ENCODE data around the gene RBBP8. TPM values are rescaled to one million over a fixed set of nuclear protein-coding genes. Genes with fewer than 3 reads are reported as not detected.

Gene RBBP8
- total RNA-seq, 1 donor from 2014 or later = 30.4 TPM

- ATAC-seq = no peak
- DNase-seq = no peak
- Histone ChIP-seq H3K4me3 (no peak overlapping the region), H3K4me1 (no peaks in the 10 kb centered on the region), H3K27me3 (no peaks in the 10 kb centered on the region), H3K27ac (no peak overlapping the region), H3K9me3 (no peaks in the 10 kb centered on the region), H3K36me3 (no peaks in the 10 kb centered on the region)
- intact Hi-C loops (cut with DNase I) = no loop called here
- TF ChIP-seq CTCF (IDR thresholded peaks at IDR 0.05) = no peak
Measured at GRCh38 chr18:23065234-23065806, 132.2 kb downstream of the RBBP8 start.

- ATAC-seq = no peak
- H3K4me1 ChIP-seq = peaks cover 5% of the 10 kb centered on the region
- no peak overlapping the region for H3K4me3 ChIP-seq
- DNase-seq = no peak
- TF ChIP-seq CTCF (IDR thresholded peaks at IDR 0.05) = no peak
- no peaks in the 10 kb centered on the region for H3K9me3 ChIP-seq
- H3K27me3 ChIP-seq = no peaks in the 10 kb centered on the region
- intact Hi-C loops (cut with DNase I) = no loop called here
- no peak overlapping the region for H3K27ac ChIP-seq
- H3K36me3 ChIP-seq = no peaks in the 10 kb centered on the region
Measured at GRCh38 chr18:23066060-23066459, 132.9 kb downstream of the RBBP8 start.

- H3K4me1 ChIP-seq = peaks cover 7% of the 10 kb centered on the region
- no peak overlapping the region for H3K27ac ChIP-seq
Measured at GRCh38 chr18:23066504-23067039, 133.4 kb downstream of the RBBP8 start.

GRCh38 chr18:23067236-23067635 lies 134.1 kb downstream of the RBBP8 start:
- no peak overlapping the region for H3K4me3 ChIP-seq
- no peak for TF ChIP-seq CTCF (IDR thresholded peaks at IDR 0.05)

More at GRCh38 chr18:23066504-23067039, 133.4 kb downstream of the RBBP8 start:
- no peak for TF ChIP-seq CTCF (IDR thresholded peaks at IDR 0.05)
- DNase-seq (no peak), ATAC-seq (no peak)
- Histone ChIP-seq H3K9me3 (no peaks in the 10 kb centered on the region), H3K36me3 (no peaks in the 10 kb centered on the region), H3K27me3 (no peaks in the 10 kb centered on the region), H3K4me3 (no peak overlapping the region)
- intact Hi-C loops (cut with DNase I) = no loop called here

GRCh38 chr18:23068011-23068410 lies 134.9 kb downstream of the RBBP8 start:
- DNase-seq (no peak), ATAC-seq (no peak)
- TF ChIP-seq CTCF (IDR thresholded peaks at IDR 0.05) = no peak
- no peak overlapping the region for H3K27ac ChIP-seq
- H3K4me1 ChIP-seq = peaks cover 10% of the 10 kb centered on the region
- H3K36me3 ChIP-seq = no peaks in the 10 kb centered on the region
- no peak overlapping the region for H3K4me3 ChIP-seq
- intact Hi-C loops (cut with DNase I) = no loop called here
- no peaks in the 10 kb centered on the region for H3K27me3 ChIP-seq
- no peaks in the 10 kb centered on the region for H3K9me3 ChIP-seq

More at GRCh38 chr18:23067236-23067635, 134.1 kb downstream of the RBBP8 start:
- no peak for ATAC-seq
- DNase-seq = no peak
- intact Hi-C loops (cut with DNase I) = no loop called here
- Histone ChIP-seq H3K36me3 (no peaks in the 10 kb centered on the region), H3K27ac (no peak overlapping the region), H3K9me3 (no peaks in the 10 kb centered on the region), H3K4me1 (peaks cover 10% of the 10 kb centered on the region), H3K27me3 (no peaks in the 10 kb centered on the region)
